ENCODE data around the gene FLRT1.

Gene FLRT1, protein sequence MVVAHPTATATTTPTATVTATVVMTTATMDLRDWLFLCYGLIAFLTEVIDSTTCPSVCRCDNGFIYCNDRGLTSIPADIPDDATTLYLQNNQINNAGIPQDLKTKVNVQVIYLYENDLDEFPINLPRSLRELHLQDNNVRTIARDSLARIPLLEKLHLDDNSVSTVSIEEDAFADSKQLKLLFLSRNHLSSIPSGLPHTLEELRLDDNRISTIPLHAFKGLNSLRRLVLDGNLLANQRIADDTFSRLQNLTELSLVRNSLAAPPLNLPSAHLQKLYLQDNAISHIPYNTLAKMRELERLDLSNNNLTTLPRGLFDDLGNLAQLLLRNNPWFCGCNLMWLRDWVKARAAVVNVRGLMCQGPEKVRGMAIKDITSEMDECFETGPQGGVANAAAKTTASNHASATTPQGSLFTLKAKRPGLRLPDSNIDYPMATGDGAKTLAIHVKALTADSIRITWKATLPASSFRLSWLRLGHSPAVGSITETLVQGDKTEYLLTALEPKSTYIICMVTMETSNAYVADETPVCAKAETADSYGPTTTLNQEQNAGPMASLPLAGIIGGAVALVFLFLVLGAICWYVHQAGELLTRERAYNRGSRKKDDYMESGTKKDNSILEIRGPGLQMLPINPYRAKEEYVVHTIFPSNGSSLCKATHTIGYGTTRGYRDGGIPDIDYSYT

DNA sequence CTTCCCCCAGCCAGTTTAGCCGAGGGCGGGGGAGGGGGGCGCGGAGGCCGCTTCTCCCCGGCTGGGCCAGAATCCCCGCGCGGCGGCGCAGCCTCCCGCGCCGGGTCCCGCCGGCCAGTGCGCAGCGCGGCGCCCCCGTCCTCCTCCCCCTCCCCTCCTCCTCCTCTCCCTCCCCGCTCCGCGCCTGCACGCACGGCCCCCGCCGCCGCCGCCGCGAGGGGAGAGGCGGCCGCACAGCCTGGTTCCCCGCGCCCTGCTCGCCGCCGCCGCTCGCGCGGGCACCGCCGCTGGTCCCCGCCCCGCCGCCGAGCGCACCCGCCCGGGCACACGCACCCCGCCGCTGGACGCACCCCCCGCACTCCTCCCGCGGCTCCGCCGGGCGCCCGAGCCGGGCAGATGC is at the start of gene FLRT1:
TSS of gene FLRT1 (plus strand) at position 356 of the 400 bp plus-strand sequence. CDS start 80,337 bp downstream, outside the sequence.
- DNase-seq: no peak

GRCh38 chr11:63986156-63986931 is 49.4 kb upstream of the FLRT1 start, which contains the start of gene OTUB1:
OTUB1 (plus strand) TSS chr11:63986438; CDS start chr11:63986457, 19 bp downstream.
- DNase-seq: peak; percentile 81

- no peak for DNase-seq
Measured at GRCh38 chr11:63986932-63987513, 48.7 kb upstream of the FLRT1 start.

DNA sequence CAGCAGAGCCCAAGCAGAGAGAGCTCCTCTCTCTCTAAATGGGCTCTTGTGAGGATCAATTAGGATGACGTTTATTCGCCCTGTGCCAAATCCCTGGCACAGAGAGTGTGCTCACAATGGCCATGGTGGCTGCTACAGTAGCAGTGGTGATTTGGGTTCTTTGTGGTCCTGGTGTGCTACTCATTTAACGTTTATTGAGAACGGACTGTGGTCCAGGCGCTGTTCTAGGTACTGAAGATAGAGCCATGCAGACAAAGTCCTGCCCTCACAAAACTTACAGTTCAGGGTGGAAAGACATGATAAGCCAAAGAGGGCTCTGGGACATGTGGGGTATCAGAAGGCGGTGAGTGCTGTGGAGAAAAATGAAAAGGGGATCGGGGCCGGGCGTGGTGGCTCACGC is 44.2 kb upstream of the FLRT1 start:
- no peak for DNase-seq

DNA sequence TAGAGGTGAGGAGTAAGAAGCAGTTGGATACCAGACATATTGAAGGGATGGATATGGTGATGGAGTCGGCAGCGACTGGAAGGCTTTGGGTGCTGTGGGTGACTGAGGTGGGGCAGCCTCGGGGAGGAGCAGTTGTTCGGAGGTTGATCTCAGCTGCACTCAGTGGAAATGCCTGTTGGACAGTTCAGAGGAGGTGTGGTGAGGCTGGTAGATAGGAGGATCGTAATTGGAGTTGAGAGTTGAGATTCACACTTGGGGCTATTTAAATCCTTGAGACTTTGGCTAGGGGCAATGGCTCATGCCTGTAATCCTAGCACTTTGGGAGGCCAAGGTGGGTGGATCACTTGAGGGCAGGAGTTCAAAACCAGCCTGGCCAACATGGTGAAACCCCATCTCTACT is 42.6 kb upstream of the FLRT1 start:
- no peak for DNase-seq

DNA sequence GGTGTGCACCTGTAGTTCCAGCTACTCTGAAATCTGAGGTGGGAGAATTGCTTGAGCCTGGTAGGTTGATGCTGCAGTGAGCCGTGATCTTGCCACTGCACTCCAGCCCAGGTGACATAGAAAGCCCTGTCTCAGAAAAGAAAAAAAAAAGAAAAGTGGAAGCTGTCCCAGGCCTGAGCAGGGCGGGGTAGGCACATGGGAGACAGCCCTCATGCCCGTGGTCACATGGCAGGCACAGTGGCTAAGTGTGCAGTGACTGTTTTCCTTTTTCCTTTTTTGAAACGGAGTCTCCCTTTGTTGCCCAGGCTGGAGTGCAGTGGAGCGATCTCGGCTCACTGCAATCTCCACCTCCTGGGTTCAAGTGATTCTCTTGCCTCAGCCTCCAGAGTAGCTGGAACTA is 41.7 kb upstream of the FLRT1 start:
- DNase-seq: no peak

GRCh38 chr11:63996512-63996911 is 39.2 kb upstream of the FLRT1 start:
- no peak for DNase-seq

DNA sequence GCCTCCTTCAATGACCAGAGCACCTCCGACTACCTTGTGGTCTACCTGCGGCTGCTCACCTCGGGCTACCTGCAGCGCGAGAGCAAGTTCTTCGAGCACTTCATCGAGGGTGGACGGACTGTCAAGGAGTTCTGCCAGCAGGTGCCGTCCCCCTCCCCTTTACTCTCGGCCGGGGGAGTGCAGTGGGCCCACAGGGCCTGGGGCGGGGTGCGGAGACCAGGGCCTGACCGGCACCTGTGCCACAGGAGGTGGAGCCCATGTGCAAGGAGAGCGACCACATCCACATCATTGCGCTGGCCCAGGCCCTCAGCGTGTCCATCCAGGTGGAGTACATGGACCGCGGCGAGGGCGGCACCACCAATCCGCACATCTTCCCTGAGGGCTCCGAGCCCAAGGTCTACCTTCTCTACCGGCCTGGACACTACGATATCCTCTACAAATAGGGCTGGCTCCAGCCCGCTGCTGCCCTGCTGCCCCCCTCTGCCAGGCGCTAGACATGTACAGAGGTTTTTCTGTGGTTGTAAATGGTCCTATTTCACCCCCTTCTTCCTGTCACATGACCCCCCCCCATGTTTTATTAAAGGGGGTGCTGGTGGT is 38.5 kb upstream of the FLRT1 start:
- no peak for DNase-seq

DNA sequence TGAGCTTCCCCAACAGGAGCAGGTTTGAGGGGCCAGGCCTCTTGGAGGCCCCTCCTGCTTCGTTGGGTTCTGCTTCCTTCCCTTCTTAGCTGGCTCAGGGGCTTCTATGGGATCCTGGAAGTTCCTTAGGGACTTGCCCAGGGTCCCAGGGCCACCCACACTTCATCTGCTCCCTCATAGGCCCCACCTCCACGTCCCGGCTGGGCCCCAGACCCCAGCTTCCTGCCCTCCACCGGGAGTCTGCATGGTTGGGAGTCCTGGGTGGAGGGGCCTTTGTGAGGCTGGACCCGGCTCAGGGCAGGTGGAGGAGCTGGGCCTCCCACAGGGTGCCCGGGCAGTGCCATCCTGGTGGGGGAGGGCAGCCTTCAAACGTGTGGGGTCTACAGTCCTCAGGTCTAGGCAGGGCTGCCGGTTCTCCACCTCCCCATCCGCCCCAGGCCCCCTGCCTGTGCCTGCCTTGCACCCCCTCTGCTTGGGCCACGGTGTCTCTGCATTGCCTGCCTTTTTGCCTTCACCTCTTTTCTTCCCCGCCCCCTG is 37.9 kb upstream of the FLRT1 start:
- DNase-seq: no peak

DNA sequence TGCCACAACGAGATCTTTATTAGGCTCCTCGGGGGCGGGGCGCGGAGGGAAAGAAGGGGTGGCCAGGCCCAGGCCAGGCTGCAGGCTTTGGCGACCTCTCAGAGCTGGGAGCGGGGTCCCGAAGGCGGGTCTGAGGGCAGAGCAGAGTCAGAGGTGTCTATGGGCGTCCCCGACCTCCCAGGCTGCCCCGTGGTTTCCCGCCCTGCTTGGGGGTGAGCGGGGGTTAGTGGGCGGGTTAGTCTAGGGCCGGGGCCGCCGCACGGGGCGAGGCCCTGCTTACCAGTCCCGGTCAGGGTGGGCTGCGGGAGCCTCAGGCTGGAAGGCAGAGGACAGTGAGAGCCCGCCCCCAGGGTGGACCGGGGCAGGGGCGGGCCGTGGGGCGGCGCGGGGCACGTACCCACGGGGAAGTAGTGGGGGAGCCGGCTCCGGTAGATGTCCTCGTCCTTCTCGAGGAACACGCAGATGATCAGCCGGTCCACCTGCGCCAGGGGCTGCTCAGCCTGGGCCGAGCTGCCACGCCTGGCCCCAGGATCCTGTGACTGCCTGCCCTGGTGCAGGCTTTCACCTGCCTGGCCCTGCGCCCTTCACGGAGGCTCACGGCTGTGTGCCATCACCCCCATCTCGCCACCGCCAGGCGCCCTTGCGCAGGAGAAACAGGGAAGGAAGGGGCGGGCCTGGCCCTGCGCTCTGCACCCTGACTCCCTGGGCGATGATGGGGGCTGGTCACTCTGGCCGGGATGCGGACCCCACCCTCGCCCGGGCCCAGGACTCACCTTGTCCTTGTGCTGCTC is 37.0 kb upstream of the FLRT1 start:
- no peak for DNase-seq

GRCh38 chr11:63999349-64000025 is 36.2 kb upstream of the FLRT1 start:
- peak; percentile 57 for DNase-seq

DNA sequence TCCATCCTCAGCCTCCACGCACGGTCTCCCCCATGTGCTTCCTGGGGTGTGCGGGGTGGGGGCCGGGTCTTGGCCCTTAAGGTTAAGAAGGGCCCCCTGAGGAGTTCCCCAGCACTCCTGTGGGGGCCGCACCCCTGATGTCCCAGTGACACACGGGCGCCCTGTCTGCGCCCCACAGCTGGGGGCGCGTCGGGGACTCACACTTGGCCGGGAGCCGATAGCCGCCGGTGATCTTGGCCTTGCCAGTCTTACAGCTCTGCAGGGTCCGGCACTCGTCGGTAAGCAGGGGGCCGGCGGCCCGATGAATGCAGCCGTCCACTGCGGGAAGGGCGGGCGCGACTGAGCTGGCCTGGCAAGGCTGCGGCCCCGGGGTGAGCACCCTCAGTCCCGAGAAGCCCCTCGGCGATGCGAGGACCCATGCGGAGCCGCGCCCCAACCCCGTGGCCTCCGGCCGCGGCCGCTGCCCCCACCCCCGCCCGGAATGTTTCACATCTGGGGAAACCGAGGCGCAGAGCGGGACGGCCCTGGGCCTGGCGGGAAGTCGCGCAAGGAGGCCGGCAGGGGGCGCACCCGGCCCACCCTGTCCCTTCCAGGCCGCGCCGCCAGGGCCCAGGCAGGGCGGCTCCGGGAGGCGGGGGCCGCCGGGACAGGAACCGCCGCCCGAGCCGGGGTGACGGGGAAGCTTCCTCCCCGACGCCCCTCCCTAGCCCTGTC is 35.5 kb upstream of the FLRT1 start:
- DNase-seq: peak; percentile 53

DNA sequence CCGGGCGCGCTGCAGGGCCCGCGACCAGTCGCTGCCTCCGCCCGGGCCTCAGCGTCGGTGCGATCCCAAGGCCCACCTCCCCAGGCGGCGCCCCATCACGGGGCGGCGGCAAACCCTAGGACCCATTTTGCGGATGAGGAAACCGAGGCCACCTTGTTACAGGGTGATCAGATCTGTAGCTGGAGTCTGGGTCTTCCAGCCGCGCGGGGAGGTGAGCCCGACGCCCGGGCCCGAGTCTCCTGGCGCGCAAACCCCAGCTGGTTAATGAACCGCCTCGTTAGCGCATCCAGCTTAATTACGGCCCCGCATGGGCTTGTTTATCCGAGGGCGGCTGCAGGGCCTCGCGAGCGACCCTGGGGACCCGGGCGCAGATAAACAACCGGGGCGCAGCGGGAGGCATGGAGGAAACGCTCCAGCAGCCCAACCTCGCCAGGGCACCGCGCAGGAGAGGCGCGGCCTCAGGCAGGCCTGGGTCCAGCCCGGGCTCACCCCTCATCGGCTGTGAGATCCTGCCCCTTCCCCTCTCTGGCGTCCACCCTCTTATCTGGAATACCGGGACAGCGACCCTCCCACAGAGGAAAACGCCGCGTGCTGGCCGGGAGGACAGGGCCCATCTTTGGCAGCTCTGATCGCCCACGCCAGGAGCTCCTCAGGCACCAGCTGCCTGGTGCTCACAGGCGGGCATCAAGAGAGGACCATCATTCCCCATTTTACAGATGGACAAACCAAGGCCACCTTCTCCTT is 34.8 kb upstream of the FLRT1 start:
- DNase-seq: no peak

- DNase-seq: no peak
Measured at GRCh38 chr11:64001484-64002420, 34.0 kb upstream of the FLRT1 start.

GRCh38 chr11:64003807-64004589 is 31.7 kb upstream of the FLRT1 start:
- no peak for DNase-seq

GRCh38 chr11:64004590-64004984 is 31.1 kb upstream of the FLRT1 start:
- DNase-seq: no peak

DNA sequence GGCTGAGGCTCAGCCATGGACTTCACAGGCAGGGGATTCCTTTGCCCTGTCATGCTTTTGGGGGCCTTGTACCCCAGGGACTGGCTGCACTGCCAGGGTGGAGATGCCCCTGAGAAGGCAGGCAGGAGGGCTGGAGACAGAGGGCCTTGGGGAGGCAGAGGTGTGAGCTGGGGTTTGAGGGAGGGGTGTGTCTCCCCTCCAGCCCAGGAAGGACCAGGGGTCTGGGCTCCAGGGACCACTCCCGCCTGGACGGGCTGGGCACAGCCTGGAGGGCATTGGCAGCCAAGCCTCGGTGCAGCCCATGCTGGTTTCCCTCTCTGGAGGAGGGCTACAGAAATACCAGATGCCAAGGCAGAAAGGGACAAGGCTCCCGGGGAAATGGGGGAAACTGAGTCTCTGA is 30.0 kb upstream of the FLRT1 start:
- DNase-seq: no peak

DNA sequence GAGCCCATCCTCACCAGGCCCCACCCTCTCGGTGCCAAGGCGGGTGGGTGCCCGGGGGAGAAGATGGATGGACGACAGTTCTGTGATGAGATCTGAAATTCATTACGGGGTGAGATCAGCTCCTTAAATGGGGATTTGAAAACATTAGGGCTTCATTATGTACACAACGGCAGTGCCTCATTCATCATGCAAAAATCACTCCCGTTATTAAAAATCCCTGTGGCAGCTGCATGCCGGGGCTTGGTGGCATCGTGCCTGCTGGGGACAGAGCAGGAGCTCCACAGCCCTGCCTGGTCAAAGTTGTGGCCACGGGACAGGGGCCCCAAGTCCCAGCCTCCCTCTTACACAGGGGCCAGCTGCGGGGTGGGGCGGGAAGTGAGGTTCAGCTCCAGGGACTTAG is 29.3 kb upstream of the FLRT1 start:
- DNase-seq: no peak
